OCI-LY3 (cell line): ENCODE results near the gene PDGFRA.

Experiments used
- EZH2phosphoT487 ChIP-seq: fragments of 200-600 bp; shearing (Covaris generic); IDR thresholded peaks from 2 replicates; pipeline ENCODE4 v1.6.1; 2018; ENCODE audit warnings: antibody characterized with exemption, mixed run types, low read depth
- TF ChIP-seq, protein P1 (sequence below): fragments of 200-600, 300-600 bp; sonication (generic); IDR thresholded peaks from 2 replicates; pipeline ENCODE4 v1.5.1; 2014; ENCODE audit warnings: antibody characterized with exemption, low read length, low read depth

DNA sequence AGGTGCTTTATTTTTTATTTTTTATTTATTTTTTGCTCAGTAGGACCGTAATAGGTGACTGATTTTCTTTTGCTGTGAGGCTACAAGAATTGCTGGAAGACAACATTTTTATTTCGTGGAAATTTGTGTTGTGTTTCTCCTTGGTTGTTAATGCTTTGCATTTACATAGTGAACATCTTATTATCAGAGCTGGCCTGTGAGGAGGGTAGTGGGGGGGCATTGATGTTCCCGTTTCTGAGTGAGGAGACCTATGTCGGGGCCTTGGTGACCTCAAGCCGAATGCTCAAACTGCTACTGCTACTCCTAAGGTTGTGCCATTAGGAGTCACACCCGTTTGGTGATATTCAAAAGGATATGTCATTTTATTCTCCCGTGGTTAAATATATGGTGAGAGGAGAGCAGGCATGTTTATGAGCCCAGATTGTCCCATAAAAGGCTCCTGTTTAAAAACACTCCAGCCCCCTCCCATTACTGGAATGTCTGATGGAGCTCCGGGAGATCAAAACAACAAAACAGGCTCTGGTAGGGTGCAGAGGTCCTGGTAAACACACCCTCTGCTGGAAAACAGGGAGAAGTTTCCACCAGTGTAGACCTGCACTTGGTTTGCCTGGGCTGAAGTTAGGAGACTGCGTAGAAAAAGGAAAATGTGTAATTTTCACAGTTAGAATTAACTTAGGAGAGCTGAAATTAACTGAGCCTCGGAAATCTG, 5.6 kb downstream of the PDGFRA start:
- TF ChIP-seq, protein P1, sequence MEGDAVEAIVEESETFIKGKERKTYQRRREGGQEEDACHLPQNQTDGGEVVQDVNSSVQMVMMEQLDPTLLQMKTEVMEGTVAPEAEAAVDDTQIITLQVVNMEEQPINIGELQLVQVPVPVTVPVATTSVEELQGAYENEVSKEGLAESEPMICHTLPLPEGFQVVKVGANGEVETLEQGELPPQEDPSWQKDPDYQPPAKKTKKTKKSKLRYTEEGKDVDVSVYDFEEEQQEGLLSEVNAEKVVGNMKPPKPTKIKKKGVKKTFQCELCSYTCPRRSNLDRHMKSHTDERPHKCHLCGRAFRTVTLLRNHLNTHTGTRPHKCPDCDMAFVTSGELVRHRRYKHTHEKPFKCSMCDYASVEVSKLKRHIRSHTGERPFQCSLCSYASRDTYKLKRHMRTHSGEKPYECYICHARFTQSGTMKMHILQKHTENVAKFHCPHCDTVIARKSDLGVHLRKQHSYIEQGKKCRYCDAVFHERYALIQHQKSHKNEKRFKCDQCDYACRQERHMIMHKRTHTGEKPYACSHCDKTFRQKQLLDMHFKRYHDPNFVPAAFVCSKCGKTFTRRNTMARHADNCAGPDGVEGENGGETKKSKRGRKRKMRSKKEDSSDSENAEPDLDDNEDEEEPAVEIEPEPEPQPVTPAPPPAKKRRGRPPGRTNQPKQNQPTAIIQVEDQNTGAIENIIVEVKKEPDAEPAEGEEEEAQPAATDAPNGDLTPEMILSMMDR: no peak
- TF ChIP-seq EZH2phosphoT487: no peak
